Breast epithelium (tissue), 4 donors: ENCODE data around the gene PRDM1. TPM values are rescaled to one million over a fixed set of nuclear protein-coding genes. Genes with fewer than 3 reads are reported as not detected.

Experiments
- DNase-seq, 2 donors: peaks; one replicate each; pipeline ENCODE4 v3.0.0-alpha.2; 2019; ENCODE audit warnings: low spot score in 2 of 2
- H3K27ac ChIP-seq, 2 donors: fragments of 200-600 bp; sonication (generic) in 1 of 2; one replicate each; pipeline ENCODE4 v1.5.1; 2016 to 2019; ENCODE audit warnings: mild to moderate bottlenecking in 1 of 2
- H3K27me3 ChIP-seq, 2 donors: fragments of 200-600 bp; sonication (generic) in 1 of 2; one replicate each; pipeline versions ENCODE4 v1.5.1 to v1.6.0; 2017 to 2019; ENCODE audit warnings: control low read depth in 1 of 2, mild to moderate bottlenecking in 1 of 2
- H3K36me3 ChIP-seq: fragments of 200-600 bp; one replicate; pipeline ENCODE4 v1.5.1; 2019
- H3K4me1 ChIP-seq, 2 donors: fragments of 200-600 bp; sonication (generic); one replicate each; pipeline ENCODE4 v1.5.1; 2016 to 2019; ENCODE audit warnings: control low read depth in 1 of 2
- H3K4me3 ChIP-seq, 3 donors: fragments of 200-600 bp; sonication (generic); 1 replicate in 2 of 3; 2 replicates in 1 of 3; pipeline ENCODE4 v1.5.1; 2016 to 2019; ENCODE audit warnings: mild to moderate bottlenecking in 3 of 3, moderate library complexity in 2 of 3
- H3K9me3 ChIP-seq, 2 donors: fragments of 200-600 bp; sonication (generic) in 1 of 2; one replicate each; pipeline ENCODE4 v1.5.1; 2016 to 2019; ENCODE audit warnings: control low read depth in 1 of 2
- CTCF ChIP-seq, 3 donors: fragments of 450-650 bp; IDR thresholded peaks; one replicate each; pipeline ENCODE4 v1.5.1; 2016 to 2017; ENCODE audit warnings: antibody characterized with exemption in 3 of 3, mild to moderate bottlenecking in 3 of 3, moderate library complexity in 3 of 3
- POLR2A ChIP-seq: fragments of 450-650 bp; IDR thresholded peaks from one replicate; pipeline ENCODE4 v1.6.1; 2016; ENCODE audit warnings: antibody characterized with exemption, mild to moderate bottlenecking, moderate library complexity
- POLR2AphosphoS5 ChIP-seq, 3 donors: sonication (generic); formaldehyde crosslinking; IDR thresholded peaks; one replicate each; pipeline ENCODE4 v1.6.1; 2017; ENCODE audit warnings: antibody characterized with exemption in 3 of 3
- intact Hi-C: fragments of 100-400 bp; cut with DNase I; formaldehyde crosslinking; loops from one replicate; pipeline ENCODE4 v1.15.1; 2023; ENCODE audit warnings: low total_unique reads
- total RNA-seq, 3 donors: library from RNA; depleted of rRNA; stranded (reverse); fragments of >200 nt; gene quantifications; one replicate each; pipeline ENCODE4 v1.1.0, GENCODE V29; 2016

Gene PRDM1
- total RNA-seq, 3 donors from 2014 or later = 6.9 to 16.0 (median 13.1) TPM

GRCh38 chr6:106099235-106099537 is 13.1 kb downstream of the PRDM1 start:
- DNase-seq = no peak
- intact Hi-C loops = no loop called here

GRCh38 chr6:106100755-106101154 is 14.6 kb downstream of the PRDM1 start:
- TF ChIP-seq POLR2A (no peak), POLR2AphosphoS5 (IDR thresholded peaks at IDR 0.05) (no peak), CTCF (IDR thresholded peaks at IDR 0.05) (no peak)
- Histone ChIP-seq H3K9me3 (no peaks in the 10 kb centered on the region), H3K27ac (no peak overlapping the region), H3K4me3 (peak overlapping the region in 2 of 3 donors; percentile 14 to 58), H3K36me3 (no peaks in the 10 kb centered on the region), H3K4me1 (no peaks in the 10 kb centered on the region), H3K27me3 (no peaks in the 10 kb centered on the region)
- intact Hi-C loops = loop anchor here (5.0 kb wide), 1 partner anchor 548 kb away; no protein-coding TSS in a partner anchor
- DNase-seq = no peak

More at GRCh38 chr6:106099235-106099537, 13.1 kb downstream of the PRDM1 start:
- no peaks in the 10 kb centered on the region for H3K9me3 ChIP-seq
- H3K4me3 ChIP-seq = peak overlapping the region; percentile 36 to 58 (median 42)
- H3K36me3 ChIP-seq = no peaks in the 10 kb centered on the region
- no peaks in the 10 kb centered on the region for H3K4me1 ChIP-seq
- peak overlapping the region; percentile 62 to 81 for H3K27ac ChIP-seq
- no peaks in the 10 kb centered on the region for H3K27me3 ChIP-seq
- TF ChIP-seq POLR2A (no peak), POLR2AphosphoS5 (IDR thresholded peaks at IDR 0.05) (no peak), CTCF (IDR thresholded peaks at IDR 0.05) (no peak)

GRCh38 chr6:106101466-106101865 is 15.3 kb downstream of the PRDM1 start:
- no peaks in the 10 kb centered on the region for H3K27me3 ChIP-seq
- H3K36me3 ChIP-seq = no peaks in the 10 kb centered on the region
- H3K4me1 ChIP-seq = no peaks in the 10 kb centered on the region
- intact Hi-C loops = loop anchor here (5.0 kb wide), 1 partner anchor 549 kb away; no protein-coding TSS in a partner anchor
- H3K27ac ChIP-seq = peak overlapping the region in 1 of 2 donors; percentile 34
- no peak for DNase-seq
- no peaks in the 10 kb centered on the region for H3K9me3 ChIP-seq
- H3K4me3 ChIP-seq = peak overlapping the region in 1 of 3 donors; percentile 8
- TF ChIP-seq POLR2AphosphoS5 (IDR thresholded peaks at IDR 0.05) (no peak), CTCF (IDR thresholded peaks at IDR 0.05) (no peak), POLR2A (no peak)

- Histone ChIP-seq H3K36me3 (no peaks in the 10 kb centered on the region), H3K27me3 (no peaks in the 10 kb centered on the region), H3K27ac (no peak overlapping the region), H3K4me1 (no peaks in the 10 kb centered on the region), H3K9me3 (no peaks in the 10 kb centered on the region), H3K4me3 (peak overlapping the region in 2 of 3 donors; percentile 8 to 25)
- TF ChIP-seq POLR2A = no peak
- TF ChIP-seq CTCF (IDR thresholded peaks at IDR 0.05) = no peak
- intact Hi-C loops = loop anchor here (5.0 kb wide), 1 partner anchor 550 kb away; no protein-coding TSS in a partner anchor
- DNase-seq = no peak
Measured at GRCh38 chr6:106102034-106102433, 15.9 kb downstream of the PRDM1 start.

GRCh38 chr6:106102967-106103727 is 17.0 kb downstream of the PRDM1 start:
- DNase-seq = no peak
- H3K27ac ChIP-seq = peak overlapping the region; percentile 83 to 85
- H3K36me3 ChIP-seq = no peaks in the 10 kb centered on the region
- H3K4me1 ChIP-seq = no peaks in the 10 kb centered on the region
- no peak for TF ChIP-seq POLR2A
- TF ChIP-seq POLR2AphosphoS5 (IDR thresholded peaks at IDR 0.05) = no peak
- no peak for TF ChIP-seq CTCF (IDR thresholded peaks at IDR 0.05)
- no peaks in the 10 kb centered on the region for H3K27me3 ChIP-seq
- intact Hi-C loops = loop anchor here (5.0 kb wide), 1 partner anchor 551 kb away; no protein-coding TSS in a partner anchor
- H3K9me3 ChIP-seq = no peaks in the 10 kb centered on the region
- H3K4me3 ChIP-seq = peak overlapping the region in 2 of 3 donors; percentile 46 to 63
